ENCODE data around the gene FARS2.

GRCh38 chr6:5469101-5469846 is 208.0 kb downstream of the FARS2 start:
- TF ChIP-seq CTCF (IDR thresholded peaks at IDR 0.05; ENCODE audit: extremely low read depth in 1 of 2, insufficient read depth in 1 of 2, low read depth in 1 of 2, low read length in 2 of 2) (no peak), POLR2A (IDR thresholded peaks at IDR 0.05; ENCODE audit: low read depth, low read length) (no peak), EZH2 (IDR thresholded peaks at IDR 0.05; ENCODE audit: borderline replicate concordance, low read depth, low read length, severe bottlenecking) (no peak), POLR2AphosphoS5 (IDR thresholded peaks at IDR 0.05; ENCODE audit: insufficient read depth, low read depth, low read length) (no peak), MAX (IDR thresholded peaks at IDR 0.05; ENCODE audit: insufficient read depth, insufficient read length) (no peak), MYC (IDR thresholded peaks at IDR 0.05; ENCODE audit: low read depth, low read length) (no peak)
